Measurements from ENCODE around the gene LTBP1. TPM values are rescaled to one million over a fixed set of nuclear protein-coding genes. Genes with fewer than 3 reads are reported as not detected.

Gene LTBP1
- total and polyA plus RNA-seq, 2 experiments from 2014 or later: 15.7 to 49.8 TPM

GRCh38 chr2:33052361-33052735, 105.6 kb downstream of the LTBP1 start:
- peaks cover 10% of the 10 kb centered on the region; the same call in 1 of the 3 replicates for H3K9me3 Mint-ChIP-seq
- H3K36me3 ChIP-seq (ENCODE audit: insufficient read depth): no peaks in the 10 kb centered on the region
- no peak overlapping the region for H3K4me2 ChIP-seq
- H3K4me1 Mint-ChIP-seq: peaks cover 23% of the 10 kb centered on the region
- H3K79me2 ChIP-seq (replicated peaks; ENCODE audit: insufficient read depth): no peaks in the 10 kb centered on the region
- no peaks in the 10 kb centered on the region for H3K27me3 ChIP-seq (ENCODE audit: insufficient read depth)
- no peak overlapping the region for H3K27ac Mint-ChIP-seq
- H3K4me3 Mint-ChIP-seq: no peak overlapping the region
- no peaks in the 10 kb centered on the region for H3K9me2 ChIP-seq (ENCODE audit: insufficient read depth)
- no peak overlapping the region for H3K27ac ChIP-seq (ENCODE audit: low read depth)
- H3K4me1 ChIP-seq (ENCODE audit: insufficient read depth): peaks cover 4% of the 10 kb centered on the region; the same call in 1 of the 2 replicates
- no peak for DNase-seq (ENCODE audit: low spot score)
- peaks cover 13% of the 10 kb centered on the region; the same call in 2 of the 3 replicates for H3K36me3 Mint-ChIP-seq (ENCODE audit: low read depth)
- TF ChIP-seq ZNF331 (CRISPR knock-in tag; IDR thresholded peaks at IDR 0.05; ENCODE audit: low read depth) (no peak), REST (IDR thresholded peaks at IDR 0.05; ENCODE audit: unreplicated experiment) (no peak), EZH2phosphoT487 (IDR thresholded peaks at IDR 0.05; ENCODE audit: unreplicated experiment) (no peak), POLR2AphosphoS5 (IDR thresholded peaks at IDR 0.05; ENCODE audit: low read depth) (no peak), JUNB (IDR thresholded peaks at IDR 0.05; ENCODE audit: unreplicated experiment) (no peak), CREB1 (CRISPR knock-in tag; IDR thresholded peaks at IDR 0.05; ENCODE audit: low read depth) (no peak), ZNF114 (CRISPR knock-in tag; IDR thresholded peaks at IDR 0.05) (no peak), ETS1 (IDR thresholded peaks at IDR 0.05) (no peak), EZH2 (IDR thresholded peaks at IDR 0.05; ENCODE audit: low read depth, unreplicated experiment) (no peak), CTCF (conservative IDR thresholded peaks at IDR 0.05; ENCODE audit: low read depth in 2 of 2) (no peak)
- TF ChIP-seq, protein P1, sequence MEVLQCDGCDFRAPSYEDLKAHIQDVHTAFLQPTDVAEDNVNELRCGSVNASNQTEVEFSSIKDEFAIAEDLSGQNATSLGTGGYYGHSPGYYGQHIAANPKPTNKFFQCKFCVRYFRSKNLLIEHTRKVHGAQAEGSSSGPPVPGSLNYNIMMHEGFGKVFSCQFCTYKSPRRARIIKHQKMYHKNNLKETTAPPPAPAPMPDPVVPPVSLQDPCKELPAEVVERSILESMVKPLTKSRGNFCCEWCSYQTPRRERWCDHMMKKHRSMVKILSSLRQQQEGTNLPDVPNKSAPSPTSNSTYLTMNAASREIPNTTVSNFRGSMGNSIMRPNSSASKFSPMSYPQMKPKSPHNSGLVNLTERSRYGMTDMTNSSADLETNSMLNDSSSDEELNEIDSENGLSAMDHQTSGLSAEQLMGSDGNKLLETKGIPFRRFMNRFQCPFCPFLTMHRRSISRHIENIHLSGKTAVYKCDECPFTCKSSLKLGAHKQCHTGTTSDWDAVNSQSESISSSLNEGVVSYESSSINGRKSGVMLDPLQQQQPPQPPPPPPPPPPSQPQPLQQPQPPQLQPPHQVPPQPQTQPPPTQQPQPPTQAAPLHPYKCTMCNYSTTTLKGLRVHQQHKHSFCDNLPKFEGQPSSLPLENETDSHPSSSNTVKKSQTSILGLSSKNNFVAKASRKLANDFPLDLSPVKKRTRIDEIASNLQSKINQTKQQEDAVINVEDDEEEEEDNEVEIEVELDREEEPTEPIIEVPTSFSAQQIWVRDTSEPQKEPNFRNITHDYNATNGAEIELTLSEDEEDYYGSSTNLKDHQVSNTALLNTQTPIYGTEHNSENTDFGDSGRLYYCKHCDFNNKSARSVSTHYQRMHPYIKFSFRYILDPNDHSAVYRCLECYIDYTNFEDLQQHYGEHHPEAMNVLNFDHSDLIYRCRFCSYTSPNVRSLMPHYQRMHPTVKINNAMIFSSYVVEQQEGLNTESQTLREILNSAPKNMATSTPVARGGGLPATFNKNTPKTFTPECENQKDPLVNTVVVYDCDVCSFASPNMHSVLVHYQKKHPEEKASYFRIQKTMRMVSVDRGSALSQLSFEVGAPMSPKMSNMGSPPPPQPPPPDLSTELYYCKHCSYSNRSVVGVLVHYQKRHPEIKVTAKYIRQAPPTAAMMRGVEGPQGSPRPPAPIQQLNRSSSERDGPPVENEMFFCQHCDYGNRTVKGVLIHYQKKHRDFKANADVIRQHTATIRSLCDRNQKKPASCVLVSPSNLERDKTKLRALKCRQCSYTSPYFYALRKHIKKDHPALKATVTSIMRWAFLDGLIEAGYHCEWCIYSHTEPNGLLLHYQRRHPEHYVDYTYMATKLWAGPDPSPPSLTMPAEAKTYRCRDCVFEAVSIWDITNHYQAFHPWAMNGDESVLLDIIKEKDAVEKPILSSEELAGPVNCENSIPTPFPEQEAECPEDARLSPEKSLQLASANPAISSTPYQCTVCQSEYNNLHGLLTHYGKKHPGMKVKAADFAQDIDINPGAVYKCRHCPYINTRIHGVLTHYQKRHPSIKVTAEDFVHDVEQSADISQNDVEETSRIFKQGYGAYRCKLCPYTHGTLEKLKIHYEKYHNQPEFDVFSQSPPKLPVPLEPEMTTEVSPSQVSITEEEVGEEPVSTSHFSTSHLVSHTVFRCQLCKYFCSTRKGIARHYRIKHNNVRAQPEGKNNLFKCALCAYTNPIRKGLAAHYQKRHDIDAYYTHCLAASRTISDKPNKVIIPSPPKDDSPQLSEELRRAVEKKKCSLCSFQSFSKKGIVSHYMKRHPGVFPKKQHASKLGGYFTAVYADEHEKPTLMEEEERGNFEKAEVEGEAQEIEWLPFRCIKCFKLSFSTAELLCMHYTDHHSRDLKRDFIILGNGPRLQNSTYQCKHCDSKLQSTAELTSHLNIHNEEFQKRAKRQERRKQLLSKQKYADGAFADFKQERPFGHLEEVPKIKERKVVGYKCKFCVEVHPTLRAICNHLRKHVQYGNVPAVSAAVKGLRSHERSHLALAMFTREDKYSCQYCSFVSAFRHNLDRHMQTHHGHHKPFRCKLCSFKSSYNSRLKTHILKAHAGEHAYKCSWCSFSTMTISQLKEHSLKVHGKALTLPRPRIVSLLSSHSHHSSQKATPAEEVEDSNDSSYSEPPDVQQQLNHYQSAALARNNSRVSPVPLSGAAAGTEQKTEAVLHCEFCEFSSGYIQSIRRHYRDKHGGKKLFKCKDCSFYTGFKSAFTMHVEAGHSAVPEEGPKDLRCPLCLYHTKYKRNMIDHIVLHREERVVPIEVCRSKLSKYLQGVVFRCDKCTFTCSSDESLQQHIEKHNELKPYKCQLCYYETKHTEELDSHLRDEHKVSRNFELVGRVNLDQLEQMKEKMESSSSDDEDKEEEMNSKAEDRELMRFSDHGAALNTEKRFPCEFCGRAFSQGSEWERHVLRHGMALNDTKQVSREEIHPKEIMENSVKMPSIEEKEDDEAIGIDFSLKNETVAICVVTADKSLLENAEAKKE (CRISPR knock-in tag; IDR thresholded peaks at IDR 0.05): no peak
- no peaks in the 10 kb centered on the region; the same call in 1 of the 2 replicates for H4K20me1 ChIP-seq (replicated peaks; ENCODE audit: insufficient read depth)
- ATAC-seq: no peak
- no peak overlapping the region for H3K4me3 ChIP-seq
- no peak overlapping the region for H2AFZ ChIP-seq
- no peaks in the 10 kb centered on the region for H3K27me3 Mint-ChIP-seq (ENCODE audit: insufficient read depth, low read depth, poor library complexity)
- no peaks in the 10 kb centered on the region for H3F3A ChIP-seq (replicated peaks; ENCODE audit: low read depth)

All from GM23338 (cell line).